A549 treated with dexamethasone at 1 μM for 4 hours (cell line): ENCODE results near the gene HIF3A. TPM values are rescaled to one million over a fixed set of nuclear protein-coding genes. Genes with fewer than 3 reads are reported as not detected.

Source experiments
- total RNA-seq: library from RNA; stranded (reverse); fragments of 200-300 nt; extraction: Qiagen RNA extraction; gene quantifications from 5 replicates; pipeline ENCODE4 v1.2.3, GENCODE V29; 2022

HIF3A gene
- total RNA-seq = 0.02 to 0.36 TPM (median 0.21 TPM) in 4 of 5 replicates, not detected in the other

GRCh38 chr19:46296722-46297461 lies at the start of gene HIF3A:
HIF3A (plus strand) TSS chr19:46297042; CDS start chr19:46297077, 35 bp downstream.

GRCh38 chr19:46346821-46347571 lies 50.2 kb downstream of the HIF3A start, which contains the start of gene PPP5C:
PPP5C (plus strand) TSS chr19:46347087; CDS start chr19:46347097, 10 bp downstream.

Other genes starting within 250 kb of the HIF3A start
- 0.15 to 0.44 TPM (median 0.29 TPM) in 3 of 5 replicates, not detected in the others for gene IGFL3, start 172.4 kb upstream of the HIF3A start, total RNA-seq
- gene IGFL2, start 148.8 kb upstream of the HIF3A start, total RNA-seq = 0.31 to 1.3 TPM (median 0.65 TPM) in 5 replicates
- 1.5 to 2.2 TPM (median 1.7 TPM) in 5 replicates for gene IGFL1, start 67.3 kb upstream of the HIF3A start, total RNA-seq
- 74.4 to 85.7 TPM (median 83.5 TPM) in 5 replicates for gene PPP5C, start 50.0 kb downstream of the HIF3A start, total RNA-seq
- not detected in 5 replicates for gene CCDC8, start 116.5 kb downstream of the HIF3A start, total RNA-seq
- not detected in 5 replicates for gene PNMA8C, start 131.9 kb downstream of the HIF3A start, total RNA-seq
- 8.1 to 9.4 TPM (median 9.1 TPM) in 5 replicates for gene PNMA8A, start 174.5 kb downstream of the HIF3A start, total RNA-seq
- 0.02 TPM in 1 of 5 replicates, not detected in the others for gene PNMA8B, start 198.8 kb downstream of the HIF3A start, total RNA-seq